GM12878 (cell line): ENCODE results near the gene KCNMB2. TPM values are rescaled to one million over a fixed set of nuclear protein-coding genes. Genes with fewer than 3 reads are reported as not detected.

Experiments used
- ATAC-seq: fragments of 200-7000 bp; cut with Tn5 transposase; 3 replicates; pipeline ENCODE4 v1.9.1; 2020; ENCODE audit warnings: mild to moderate bottlenecking, moderate library complexity
- BruUV-seq: library from RNA; stranded (reverse); fragments of 400-500 nt; replicated peaks from 2 replicates; lab custom pipeline; 2021; lab: Mats Ljungman, UMichigan
- CTCF ChIA-PET: fragments of 300-600 bp; sonication (Branson Sonifier 250); formaldehyde crosslinking; extraction: SDS; loops from one replicate; lab custom pipeline; 2021; ENCODE audit warnings: inconsistent platforms; lab: Yijun Ruan, JAX
- POLR2A ChIA-PET: fragments of 350-600 bp; formaldehyde crosslinking; extraction: SDS; loops from one replicate; lab custom pipeline; 2021; ENCODE audit warnings: inconsistent platforms; lab: Charles Lee
- RAD21 ChIA-PET: fragments of 300-600 bp; sonication (Branson Sonifier 250); formaldehyde crosslinking; loops from one replicate; lab custom pipeline; 2023; ENCODE audit warnings: antibody characterized with exemption; ENCODE audit not compliant: unreplicated experiment; lab: Charles Lee
- SMC1A ChIA-PET: fragments of 300-600 bp; sonication (Branson Sonifier 250); formaldehyde crosslinking; loops from one replicate; lab custom pipeline; 2023; ENCODE audit not compliant: unreplicated experiment, uncharacterized antibody; lab: Charles Lee
- DNase-seq: peaks from one replicate; pipeline ENCODE4 v3.0.0-alpha.2; 2011; ENCODE audit warnings: low read depth, low spot score
- FAIRE-seq: peaks from 3 replicates; lab custom pipeline; 2011; peaks lifted over from hg19 to GRCh38; lab: Jason Lieb, UNC
- H2AFZ ChIP-seq: 2 replicates; pipeline ENCODE4 v1.6.0; 2011; ENCODE audit warnings: low read depth, low read length, control low read depth; ENCODE audit not compliant: control insufficient read depth
- H3K27ac ChIP-seq: 2 replicates; pipeline ENCODE4 v1.5.1; 2011; ENCODE audit warnings: control low read depth; ENCODE audit not compliant: control insufficient read depth, insufficient read depth
- H3K27me3 ChIP-seq, 2 experiments: replicated peaks in 1 of 2; 2 replicates each; pipeline versions ENCODE4 v1.6.0 to v1.6.1; 2011; ENCODE audit warnings: low read length in 1 of 2; ENCODE audit not compliant: control insufficient read depth in 2 of 2, insufficient read depth in 2 of 2
- H3K36me3 ChIP-seq, 2 experiments: 2 replicates each; pipeline ENCODE4 v1.5.1; 2011; ENCODE audit warnings: low read length in 1 of 2; ENCODE audit not compliant: control insufficient read depth in 2 of 2, insufficient read depth in 2 of 2
- H3K4me1 ChIP-seq: 2 replicates; pipeline ENCODE4 v1.6.1; 2011; ENCODE audit warnings: mild to moderate bottlenecking, low read length, moderate library complexity, mixed read lengths; ENCODE audit not compliant: control insufficient read depth, insufficient read depth
- H3K4me2 ChIP-seq: 2 replicates; pipeline ENCODE4 v1.6.0; 2011; ENCODE audit warnings: control low read depth; ENCODE audit not compliant: control insufficient read depth, insufficient read depth
- H3K4me3 ChIP-seq: fragments of 200-600 bp; sonication (generic); 2 replicates; pipeline ENCODE4 v1.5.1; 2016
- H3K79me2 ChIP-seq: 2 replicates; pipeline ENCODE4 v1.6.0; 2011; ENCODE audit warnings: low read length; ENCODE audit not compliant: control insufficient read depth, insufficient read depth
- H3K9ac ChIP-seq: 2 replicates; pipeline ENCODE4 v1.8.0; 2011; ENCODE audit warnings: low read length, control low read depth, mixed read lengths; ENCODE audit not compliant: control insufficient read depth, insufficient read depth
- H3K9me3 ChIP-seq: replicated peaks from 3 replicates; pipeline ENCODE4 v1.5.1; 2011; ENCODE audit warnings: mild to moderate bottlenecking, low read length; ENCODE audit not compliant: control insufficient read depth, insufficient read depth
- H4K20me1 ChIP-seq: 2 replicates; pipeline ENCODE4 v1.6.0; 2011; ENCODE audit not compliant: control insufficient read depth, insufficient read depth
- ATF7 ChIP-seq: fragments of 450-650 bp; IDR thresholded peaks from 2 replicates; pipeline ENCODE4 v1.6.1; 2016; ENCODE audit warnings: low read depth, mild to moderate bottlenecking
- CBFB ChIP-seq: IDR thresholded peaks from 2 replicates; pipeline ENCODE4 v1.6.1; 2016; ENCODE audit warnings: antibody characterized with exemption, low read depth
- CEBPZ ChIP-seq: fragments of 150-350 bp; IDR thresholded peaks from 2 replicates; pipeline ENCODE4 v1.6.1; 2016; ENCODE audit warnings: low read depth, low read length
- CHD1 ChIP-seq: IDR thresholded peaks from 2 replicates; pipeline ENCODE4 v1.6.1; 2012; ENCODE audit warnings: low read depth, low read length, improper control_type of control experiment
- EED ChIP-seq: sonication (generic); IDR thresholded peaks from 2 replicates; pipeline ENCODE4 v1.6.1; 2016; ENCODE audit warnings: antibody characterized with exemption, low read depth
- IRF3 ChIP-seq: fragments of 450-650 bp; IDR thresholded peaks from 2 replicates; pipeline ENCODE4 v1.6.1; 2014; ENCODE audit warnings: mild to moderate bottlenecking
- MAX ChIP-seq: IDR thresholded peaks from 2 replicates; pipeline ENCODE4 v1.6.1; 2012; ENCODE audit warnings: low read depth, low read length, improper control_type of control experiment
- NFIC ChIP-seq: IDR thresholded peaks from 2 replicates; pipeline ENCODE4 v1.6.1; 2012; ENCODE audit warnings: low read depth, mild to moderate bottlenecking, inconsistent platforms, low read length, moderate library complexity
- POLR2AphosphoS5 ChIP-seq: IDR thresholded peaks from 2 replicates; pipeline ENCODE4 v1.6.1; 2011; ENCODE audit warnings: mild to moderate bottlenecking, low read length, inconsistent platforms
- SUPT20H ChIP-seq: IDR thresholded peaks from 2 replicates; pipeline ENCODE4 v1.6.1; 2011; ENCODE audit warnings: low read depth, mild to moderate bottlenecking, low read length, moderate library complexity, borderline replicate concordance; ENCODE audit not compliant: control insufficient read depth
- ZBTB11 ChIP-seq: fragments of 450-650 bp; formaldehyde crosslinking; IDR thresholded peaks from 2 replicates; pipeline ENCODE4 v1.5.0; 2022; ENCODE audit warnings: mild to moderate bottlenecking, missing genetic modification characterization
- ZBTB4 ChIP-seq: fragments of 450-650 bp; formaldehyde crosslinking; IDR thresholded peaks from 2 replicates; pipeline ENCODE4 v1.4.0; 2022; ENCODE audit warnings: mild to moderate bottlenecking, moderate library complexity
- ZNF384 ChIP-seq: IDR thresholded peaks from 2 replicates; pipeline ENCODE4 v1.6.1; 2012; ENCODE audit warnings: low read depth, mild to moderate bottlenecking, low read length, improper control_type of control experiment, borderline replicate concordance
- WGBS: methylation state at CpG from one replicate; pipeline ENCODE4 v1.1.6; 2016; ENCODE audit warnings: low lambda C conversion rate; ENCODE audit not compliant: insufficient replicate concordance, insufficient coverage; ENCODE audit errors: missing lambda C conversion rate; 5-methylcytosine and 5-hydroxymethylcytosine counted together
- in situ Hi-C: fragments of 300-500 bp; cut with MboI; formaldehyde crosslinking; loops from 9 replicates; pipeline ENCODE4 v1.14.3; 2018; ENCODE audit warnings: mixed read lengths
- intact Hi-C: fragments of 100-400 bp; cut with micrococcal nuclease; formaldehyde crosslinking; loops from one replicate; pipeline ENCODE4 v1.14.2; 2022; ENCODE audit not compliant: unreplicated experiment
- polyA plus RNA-seq, 11 experiments: library from polyadenylated mRNA; depleted of rRNA in 4 of 11; unstranded in 6 of 11; stranded (reverse) in 5 of 11; fragments of >200 nt; fragmentation: Nextera tagmentation in 4 of 11; fragmentation: Illumina TruSeq in 1 of 11; extraction: Ambion mirVana in 4 of 11; extraction: Trizol in 1 of 11; gene quantifications; 1 replicate in 1 of 11; 2 replicates in 10 of 11; pipeline versions ENCODE4 v1.2.1 to v1.2.3, GENCODE V29; 2011 to 2016; ENCODE audit warnings: inconsistent platforms in 2 of 11, missing spikeins in 2 of 11, low read depth in 1 of 11
- total RNA-seq, 4 experiments: library from RNA; depleted of rRNA in 3 of 4; stranded (reverse); fragments of >200 nt in 3 of 4; fragmentation: Illumina TruSeq in 1 of 4; extraction: Trizol in 1 of 4; gene quantifications; 2 replicates each; pipeline versions ENCODE4 v1.2.1 to v1.2.3, GENCODE V29; 2013 to 2021

Gene KCNMB2
- total and polyA plus RNA-seq, 10 of the 15 experiments (the other 5 are each of a cell fraction or from before 2014, with no cell fraction given), result 0.22 to 18.8 (median 11.0) TPM

- Histone ChIP-seq H3K4me1 (peaks cover 10% of the 10 kb centered on the region; the same call in 1 of the 2 replicates), H3K27ac (no peak overlapping the region), H3K79me2 (no peaks in the 10 kb centered on the region), H4K20me1 (no peaks in the 10 kb centered on the region), H3K36me3 (no peaks in the 10 kb centered on the region), H3K9me3 (no peaks in the 10 kb centered on the region; the same call in 2 of the 3 replicates), H3K27me3 (no peaks in the 10 kb centered on the region), H3K9ac (no peak overlapping the region), H2AFZ (no peak overlapping the region), H3K4me3 (no peak overlapping the region), H3K4me2 (no peak overlapping the region)
- in situ Hi-C loops (no loop called here), intact Hi-C loops (no loop called here)
- FAIRE-seq, result no peak
- ChIA-PET CTCF (no interaction called here), POLR2A (interaction anchor here (0.7 kb wide), 1 partner anchor 255 kb away, joined by 3 read pairs; no protein-coding TSS in a partner anchor), SMC1A (no interaction called here), RAD21 (no interaction called here)
- DNase-seq, result no peak
- no TSS peak for BruUV-seq
- WGBS, result 81% methylated on average over 5 of the region's 5 CpGs
- ATAC-seq, result no peak
- TF ChIP-seq SUPT20H (no peak), ATF7 (no peak), CHD1 (no peak), CBFB (no peak), EED (no peak), ZNF384 (no peak), IRF3 (no peak), ZBTB4 (CRISPR knock-in tag) (no peak), MAX (no peak), POLR2AphosphoS5 (no peak), NFIC (no peak), CEBPZ (no peak), ZBTB11 (CRISPR knock-in tag) (no peak)
Measured at GRCh38 chr3:178712247-178712646, 176.0 kb downstream of the KCNMB2 start.
